ENCODE data around the gene ACTR3.

The ACTR3 gene

GRCh38 chr2:113965644-113966043 lies 75.8 kb downstream of the ACTR3 start:
- Histone ChIP-seq H3K36me3 (ENCODE audit: control insufficient read depth, insufficient read depth, low read length) (peaks cover 17% of the 10 kb centered on the region), H3K4me1 (ENCODE audit: control insufficient read depth, insufficient read depth, low read length, poor library complexity, severe bottlenecking) (no peaks in the 10 kb centered on the region), H3K27ac (ENCODE audit: low read depth, low read length, severe bottlenecking) (no peak overlapping the region), H3K9me3 (ENCODE audit: control insufficient read depth, low read length) (no peaks in the 10 kb centered on the region), H3K4me3 (ENCODE audit: extremely low read depth, insufficient read depth, low read length, poor library complexity, severe bottlenecking) (no peak overlapping the region)
- WGBS, 2 experiments (ENCODE audit: insufficient coverage in 2 of 2): 0% methylated on average over 1 of the region's 1 CpG; no CpG with 5 or more reads in 1 of the 2 experiments

GRCh38 chr2:113966171-113966570 lies 76.3 kb downstream of the ACTR3 start:
- Histone ChIP-seq H3K27ac (ENCODE audit: low read depth, low read length, severe bottlenecking) (no peak overlapping the region), H3K4me3 (ENCODE audit: extremely low read depth, insufficient read depth, low read length, poor library complexity, severe bottlenecking) (no peak overlapping the region), H3K36me3 (ENCODE audit: control insufficient read depth, insufficient read depth, low read length) (peaks cover 22% of the 10 kb centered on the region), H3K4me1 (ENCODE audit: control insufficient read depth, insufficient read depth, low read length, poor library complexity, severe bottlenecking) (no peaks in the 10 kb centered on the region), H3K9me3 (ENCODE audit: control insufficient read depth, low read length) (no peaks in the 10 kb centered on the region)
- 100% methylated on average over 1 to 2 of the region's 5 CpGs for WGBS, 2 experiments (ENCODE audit: insufficient coverage in 2 of 2)

DNA sequence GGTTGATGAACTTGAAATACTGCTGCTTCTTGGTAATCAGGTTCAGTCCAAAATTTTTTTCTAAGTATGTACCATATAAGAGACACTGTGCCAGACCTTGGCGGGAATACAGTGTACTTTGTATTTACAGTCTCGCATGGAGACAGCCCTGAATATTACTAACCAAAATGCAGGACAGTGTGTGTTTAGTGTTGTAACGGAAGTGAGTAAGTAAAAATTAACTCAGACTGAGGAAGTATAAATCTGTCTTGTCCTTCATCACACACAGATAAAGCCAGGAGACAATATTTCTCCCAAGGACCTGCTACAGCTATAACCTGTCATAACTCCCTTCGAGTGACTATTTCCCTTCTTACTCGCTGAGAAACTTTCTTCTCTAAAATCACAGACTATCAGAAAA lies 76.9 kb downstream of the ACTR3 start:
- 86 to 100% methylated on average over 2 to 3 of the region's 5 CpGs for WGBS, 2 experiments (ENCODE audit: insufficient coverage in 2 of 2)
- no peak overlapping the region for H3K4me3 ChIP-seq (ENCODE audit: extremely low read depth, insufficient read depth, low read length, poor library complexity, severe bottlenecking)
- no peaks in the 10 kb centered on the region for H3K4me1 ChIP-seq (ENCODE audit: control insufficient read depth, insufficient read depth, low read length, poor library complexity, severe bottlenecking)
- H3K36me3 ChIP-seq (ENCODE audit: control insufficient read depth, insufficient read depth, low read length): peaks cover 28% of the 10 kb centered on the region
- H3K9me3 ChIP-seq (ENCODE audit: control insufficient read depth, low read length): no peaks in the 10 kb centered on the region
- H3K27ac ChIP-seq (ENCODE audit: low read depth, low read length, severe bottlenecking): no peak overlapping the region

DNA sequence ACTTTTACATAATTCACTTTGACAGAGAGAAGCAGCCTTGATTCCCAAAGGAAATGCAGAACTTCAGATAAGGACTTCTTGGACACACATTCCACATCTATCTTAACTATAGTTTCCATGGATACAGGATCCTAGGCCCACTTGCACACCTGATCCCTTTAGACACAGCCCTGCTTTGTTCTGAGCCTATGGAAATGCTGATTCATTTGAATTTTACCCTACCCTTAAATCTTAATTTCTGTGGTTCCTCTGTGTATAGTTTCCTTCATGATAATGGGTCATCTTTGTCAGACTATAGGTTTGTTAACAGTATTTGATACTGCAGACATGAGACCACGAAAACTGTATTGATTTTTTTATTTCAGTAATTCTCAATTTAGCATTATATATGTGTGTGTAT lies 77.4 kb downstream of the ACTR3 start:
- no peaks in the 10 kb centered on the region for H3K4me1 ChIP-seq (ENCODE audit: control insufficient read depth, insufficient read depth, low read length, poor library complexity, severe bottlenecking)
- no CpG with 5 or more reads among the region's 1 CpG for WGBS, 2 experiments (ENCODE audit: insufficient coverage in 2 of 2)
- H3K36me3 ChIP-seq (ENCODE audit: control insufficient read depth, insufficient read depth, low read length): peaks cover 28% of the 10 kb centered on the region
- H3K9me3 ChIP-seq (ENCODE audit: control insufficient read depth, low read length): no peaks in the 10 kb centered on the region
- no peak overlapping the region for H3K4me3 ChIP-seq (ENCODE audit: extremely low read depth, insufficient read depth, low read length, poor library complexity, severe bottlenecking)
- H3K27ac ChIP-seq (ENCODE audit: low read depth, low read length, severe bottlenecking): no peak overlapping the region

DNA sequence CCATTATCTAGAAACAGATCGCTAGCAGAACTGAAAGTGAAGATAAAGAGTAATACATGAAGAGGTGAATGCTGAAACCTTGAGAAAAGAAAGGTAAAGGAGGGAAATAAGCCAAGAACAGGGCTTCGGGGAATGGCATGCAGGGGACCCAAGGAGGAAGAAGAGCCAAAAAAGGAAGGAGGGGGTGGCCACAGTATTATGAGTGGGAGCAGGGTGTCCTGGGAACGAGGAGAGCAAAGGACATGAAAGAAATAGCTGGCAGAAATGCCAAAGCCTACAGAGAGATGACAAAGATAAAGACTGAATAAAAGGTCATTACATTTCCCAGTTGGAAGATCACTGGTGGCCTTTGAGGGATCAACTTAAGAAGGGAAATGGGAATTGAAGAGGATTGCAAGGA lies 82.9 kb downstream of the ACTR3 start:
- peaks cover 36% of the 10 kb centered on the region for H3K36me3 ChIP-seq (ENCODE audit: control insufficient read depth, insufficient read depth, low read length)
- H3K4me3 ChIP-seq (ENCODE audit: extremely low read depth, insufficient read depth, low read length, poor library complexity, severe bottlenecking): no peak overlapping the region
- 73 to 87% methylated on average over 3 of the region's 3 CpGs for WGBS, 2 experiments (ENCODE audit: insufficient coverage in 2 of 2)
- H3K4me1 ChIP-seq (ENCODE audit: control insufficient read depth, insufficient read depth, low read length, poor library complexity, severe bottlenecking): peaks cover 11% of the 10 kb centered on the region
- no peak overlapping the region for H3K27ac ChIP-seq (ENCODE audit: low read depth, low read length, severe bottlenecking)
- H3K9me3 ChIP-seq (ENCODE audit: control insufficient read depth, low read length): no peaks in the 10 kb centered on the region

DNA sequence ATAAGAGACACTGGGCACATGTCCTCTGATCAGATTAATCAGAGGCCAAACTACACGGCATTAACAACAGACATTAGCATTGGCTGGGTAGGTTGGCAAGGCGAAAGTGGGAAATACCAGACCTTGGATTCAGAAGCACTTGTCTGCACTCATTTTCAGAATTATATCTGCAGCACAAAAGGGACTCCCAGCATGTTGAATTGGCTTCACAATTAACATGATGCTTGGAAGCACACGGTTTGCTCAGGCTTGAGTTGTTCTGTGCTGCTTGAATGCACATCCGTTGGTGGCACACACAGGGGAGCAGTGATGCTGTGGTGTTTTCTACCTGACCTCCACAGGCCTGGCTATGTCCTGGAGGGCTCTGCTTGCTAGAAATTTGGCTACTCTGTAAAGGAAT lies 83.9 kb downstream of the ACTR3 start:
- Histone ChIP-seq H3K4me1 (ENCODE audit: control insufficient read depth, insufficient read depth, low read length, poor library complexity, severe bottlenecking) (peaks cover 11% of the 10 kb centered on the region), H3K27ac (ENCODE audit: low read depth, low read length, severe bottlenecking) (no peak overlapping the region), H3K4me3 (ENCODE audit: extremely low read depth, insufficient read depth, low read length, poor library complexity, severe bottlenecking) (no peak overlapping the region), H3K9me3 (ENCODE audit: control insufficient read depth, low read length) (no peaks in the 10 kb centered on the region), H3K36me3 (ENCODE audit: control insufficient read depth, insufficient read depth, low read length) (peaks cover 36% of the 10 kb centered on the region)
- 92 to 96% methylated on average over 4 of the region's 4 CpGs for WGBS, 2 experiments (ENCODE audit: insufficient coverage in 2 of 2)

DNA sequence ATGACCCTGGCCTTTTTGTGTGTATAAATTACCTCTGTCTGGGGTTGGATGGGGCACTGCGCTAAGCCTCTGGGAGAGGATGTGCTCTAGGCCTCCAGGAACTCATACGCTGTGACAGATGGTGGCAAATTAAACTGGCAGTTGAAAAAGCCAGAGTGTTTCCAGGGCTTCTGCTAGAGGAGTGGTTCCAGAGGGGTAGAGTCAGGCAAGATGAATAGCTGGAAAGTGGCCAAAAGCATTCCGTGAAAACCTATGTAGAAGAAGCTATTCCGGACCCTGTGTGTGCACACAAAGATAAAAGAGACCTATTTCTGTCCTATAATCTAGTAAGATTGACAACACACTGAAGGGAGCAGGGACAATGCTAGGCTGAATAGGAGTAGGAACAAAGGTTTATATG lies 84.8 kb downstream of the ACTR3 start:
- WGBS, 2 experiments (ENCODE audit: insufficient coverage in 2 of 2): 60 to 68% methylated on average over 2 to 3 of the region's 4 CpGs
- H3K27ac ChIP-seq (ENCODE audit: low read depth, low read length, severe bottlenecking): no peak overlapping the region
- H3K4me1 ChIP-seq (ENCODE audit: control insufficient read depth, insufficient read depth, low read length, poor library complexity, severe bottlenecking): peaks cover 11% of the 10 kb centered on the region
- peaks cover 8% of the 10 kb centered on the region for H3K9me3 ChIP-seq (ENCODE audit: control insufficient read depth, low read length)
- peaks cover 36% of the 10 kb centered on the region for H3K36me3 ChIP-seq (ENCODE audit: control insufficient read depth, insufficient read depth, low read length)
- H3K4me3 ChIP-seq (ENCODE audit: extremely low read depth, insufficient read depth, low read length, poor library complexity, severe bottlenecking): no peak overlapping the region

GRCh38 chr2:113976277-113976928 lies 86.5 kb downstream of the ACTR3 start:
- Histone ChIP-seq H3K4me1 (ENCODE audit: control insufficient read depth, insufficient read depth, low read length, poor library complexity, severe bottlenecking) (peaks cover 11% of the 10 kb centered on the region), H3K36me3 (ENCODE audit: control insufficient read depth, insufficient read depth, low read length) (peaks cover 21% of the 10 kb centered on the region), H3K4me3 (ENCODE audit: extremely low read depth, insufficient read depth, low read length, poor library complexity, severe bottlenecking) (no peak overlapping the region), H3K9me3 (ENCODE audit: control insufficient read depth, low read length) (peaks cover 10% of the 10 kb centered on the region), H3K27ac (ENCODE audit: low read depth, low read length, severe bottlenecking) (no peak overlapping the region)
- whole genome bisulfite sequencing, 2 experiments (ENCODE audit: insufficient coverage in 2 of 2): 96 to 97% methylated on average over 6 of the region's 7 CpGs

- 95% methylated on average over 6 to 7 of the region's 8 CpGs for WGBS, 2 experiments (ENCODE audit: insufficient coverage in 2 of 2)
- peaks cover 11% of the 10 kb centered on the region for H3K4me1 ChIP-seq (ENCODE audit: control insufficient read depth, insufficient read depth, low read length, poor library complexity, severe bottlenecking)
- no peak overlapping the region for H3K4me3 ChIP-seq (ENCODE audit: extremely low read depth, insufficient read depth, low read length, poor library complexity, severe bottlenecking)
- peaks cover 10% of the 10 kb centered on the region for H3K9me3 ChIP-seq (ENCODE audit: control insufficient read depth, low read length)
- H3K36me3 ChIP-seq (ENCODE audit: control insufficient read depth, insufficient read depth, low read length): peaks cover 18% of the 10 kb centered on the region
- peak overlapping the region; percentile 81 for H3K27ac ChIP-seq (ENCODE audit: low read depth, low read length, severe bottlenecking)
Observed at GRCh38 chr2:113977060-113977659, 87.3 kb downstream of the ACTR3 start.

DNA sequence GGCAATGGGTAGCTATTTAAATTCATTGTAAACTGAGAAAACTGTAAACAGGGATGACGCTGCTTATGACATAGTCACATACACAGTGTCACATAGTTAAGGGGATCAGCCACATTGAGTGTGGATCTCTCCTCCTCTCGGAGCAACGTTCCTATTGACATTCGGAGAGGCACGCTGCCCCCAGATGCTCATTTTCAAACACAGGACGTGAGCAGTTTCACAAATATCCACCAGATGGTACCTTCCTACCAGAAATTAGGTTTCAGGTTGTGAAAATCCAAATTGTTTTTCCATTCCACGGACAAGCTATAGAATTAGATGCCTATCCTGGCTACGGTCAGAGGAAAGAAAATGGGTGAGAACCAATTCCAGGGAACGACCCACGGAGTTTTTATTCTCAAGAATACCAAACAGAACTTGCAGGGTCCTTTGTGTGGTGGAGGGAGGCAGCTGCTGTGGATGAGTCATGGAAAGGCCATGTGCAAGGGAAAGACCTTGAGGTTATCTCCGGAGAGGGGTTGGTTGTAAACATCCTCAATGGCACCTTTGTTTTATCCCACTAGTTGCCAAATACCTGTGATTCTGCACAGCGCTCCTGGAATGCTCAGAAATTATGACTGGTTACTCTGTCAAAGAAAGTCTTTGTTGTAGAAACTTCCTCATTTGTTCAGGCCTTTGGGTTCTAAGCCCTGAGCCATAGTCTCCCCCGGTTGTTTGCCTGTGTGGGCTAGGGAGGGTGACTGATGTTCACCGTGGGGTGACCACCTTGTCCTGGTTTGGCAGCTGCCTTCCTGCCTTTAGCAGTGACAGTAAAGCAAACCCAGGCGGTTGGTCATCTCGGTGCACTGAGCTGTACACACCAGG lies 88.0 kb downstream of the ACTR3 start:
- WGBS, 2 experiments (ENCODE audit: insufficient coverage in 2 of 2): 85 to 87% methylated on average over 9 to 11 of the region's 16 CpGs
- H3K9me3 ChIP-seq (ENCODE audit: control insufficient read depth, low read length): peaks cover 10% of the 10 kb centered on the region
- peaks cover 20% of the 10 kb centered on the region for H3K36me3 ChIP-seq (ENCODE audit: control insufficient read depth, insufficient read depth, low read length)
- H3K4me3 ChIP-seq (ENCODE audit: extremely low read depth, insufficient read depth, low read length, poor library complexity, severe bottlenecking): no peak overlapping the region
- peak overlapping the region; percentile 81 for H3K27ac ChIP-seq (ENCODE audit: low read depth, low read length, severe bottlenecking)
- H3K4me1 ChIP-seq (ENCODE audit: control insufficient read depth, insufficient read depth, low read length, poor library complexity, severe bottlenecking): peaks cover 11% of the 10 kb centered on the region

Measured in mesodermal cell (in vitro differentiated cells).